HuH-7 (cell line): ENCODE data around the gene SH3RF3.

ENCODE experiments used
- DNase-seq: peaks from one replicate; pipeline ENCODE4 v3.0.0; 2011; ENCODE audit warnings: low spot score

Gene SH3RF3

GRCh38 chr2:109182426-109182825 lies 53.4 kb downstream of the SH3RF3 start:
- no peak for DNase-seq

GRCh38 chr2:109183871-109184270 lies 54.9 kb downstream of the SH3RF3 start:
- no peak for DNase-seq

- DNase-seq: no peak
These were observed 55.4 kb downstream of the SH3RF3 start for GRCh38 chr2:109184368-109184767.

- no peak for DNase-seq
These were observed 56.3 kb downstream of the SH3RF3 start for GRCh38 chr2:109185338-109185737.

DNA sequence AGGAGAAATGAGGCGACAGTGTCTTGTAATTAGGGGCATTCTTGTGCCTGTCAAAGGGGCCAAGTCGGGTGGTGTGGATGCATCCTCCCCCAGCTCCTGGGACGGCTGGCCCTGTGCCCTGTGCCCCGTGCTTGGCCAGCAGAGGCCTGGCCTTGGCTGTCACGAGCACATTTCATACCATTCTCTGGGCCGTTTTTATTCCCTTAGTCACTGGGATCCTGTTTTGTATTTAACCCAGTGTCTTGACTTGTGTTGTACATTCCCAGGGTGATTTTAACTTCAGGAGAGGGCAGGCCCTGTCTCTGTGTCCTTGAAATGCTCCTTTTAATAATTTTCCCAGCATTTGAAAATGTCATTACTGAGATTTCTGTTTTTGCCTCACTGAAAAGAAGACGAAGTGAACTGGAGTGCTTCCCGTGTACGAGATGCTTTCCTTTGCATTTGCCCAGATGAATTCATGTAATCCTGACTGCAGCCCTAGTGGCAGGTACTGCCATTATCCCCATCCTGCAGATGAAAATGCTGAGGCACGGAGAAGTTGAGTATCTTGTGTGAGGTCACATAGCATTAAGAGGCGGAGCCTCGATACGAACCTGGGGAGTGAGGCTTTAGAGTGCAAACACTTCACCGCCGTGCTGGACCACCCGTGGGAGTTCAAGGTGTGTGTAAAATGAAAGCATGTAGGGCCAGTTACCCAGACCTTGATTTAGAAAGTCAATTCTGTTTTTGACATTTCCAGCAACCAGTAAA lies 57.0 kb downstream of the SH3RF3 start:
- no peak for DNase-seq

DNA sequence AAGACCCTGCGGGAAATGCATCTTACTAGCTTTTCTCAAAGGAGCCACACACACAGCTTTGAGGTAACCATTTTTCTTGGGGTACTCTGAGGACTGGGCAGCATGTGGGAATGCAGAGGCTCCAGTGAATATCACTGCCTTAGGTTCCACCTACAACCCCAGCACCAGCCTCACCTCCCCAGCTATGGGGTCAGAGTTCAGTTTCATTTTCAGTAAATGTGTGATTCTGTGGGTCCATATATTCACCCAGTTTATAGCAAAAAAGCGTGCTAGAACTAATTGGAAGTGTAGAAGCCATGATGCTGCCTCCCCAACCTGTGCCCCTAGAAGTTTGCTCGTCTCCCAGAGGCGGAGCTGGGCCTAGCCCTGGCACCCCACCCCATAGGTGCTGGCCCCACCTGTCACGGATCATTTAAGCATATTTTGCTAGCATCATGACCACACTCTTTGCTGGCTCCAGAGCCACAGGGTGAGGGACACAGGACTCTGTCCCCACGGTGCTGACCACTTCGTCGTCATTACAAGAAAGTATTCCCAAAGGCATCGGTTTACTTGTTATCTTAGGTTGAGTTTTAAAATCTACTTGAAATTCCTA lies 57.7 kb downstream of the SH3RF3 start:
- no peak for DNase-seq

GRCh38 chr2:109187711-109188495 lies 58.9 kb downstream of the SH3RF3 start:
- no peak for DNase-seq

DNA sequence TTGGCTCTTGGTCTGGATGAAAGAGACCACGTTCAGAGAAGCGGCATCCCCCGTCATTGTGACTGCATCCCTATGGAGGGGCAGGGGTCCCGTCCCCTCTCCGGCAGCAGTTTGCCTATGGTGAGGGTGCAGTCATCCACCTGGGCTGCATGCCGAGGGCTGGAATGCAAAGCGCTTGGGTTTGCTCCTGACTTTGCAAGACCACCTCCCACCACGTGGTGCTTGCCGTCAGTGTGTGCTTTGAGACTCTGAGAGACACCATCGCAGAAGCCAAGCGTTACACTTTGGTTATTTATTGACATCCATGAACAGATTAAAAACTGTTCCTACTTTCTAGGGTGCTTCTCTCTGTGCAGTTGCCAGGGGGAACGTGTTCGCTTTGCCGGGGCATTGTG lies 59.5 kb downstream of the SH3RF3 start:
- DNase-seq: no peak

- DNase-seq: no peak
These were observed 59.9 kb downstream of the SH3RF3 start for GRCh38 chr2:109188898-109189297.

- no peak for DNase-seq
These were observed 60.7 kb downstream of the SH3RF3 start for GRCh38 chr2:109189751-109190150.

GRCh38 chr2:109193807-109194619 lies 65.0 kb downstream of the SH3RF3 start:
- no peak for DNase-seq

GRCh38 chr2:109194620-109194937 lies 65.6 kb downstream of the SH3RF3 start:
- DNase-seq: no peak

- DNase-seq: no peak
These were observed 66.4 kb downstream of the SH3RF3 start for GRCh38 chr2:109195193-109196045.

DNA sequence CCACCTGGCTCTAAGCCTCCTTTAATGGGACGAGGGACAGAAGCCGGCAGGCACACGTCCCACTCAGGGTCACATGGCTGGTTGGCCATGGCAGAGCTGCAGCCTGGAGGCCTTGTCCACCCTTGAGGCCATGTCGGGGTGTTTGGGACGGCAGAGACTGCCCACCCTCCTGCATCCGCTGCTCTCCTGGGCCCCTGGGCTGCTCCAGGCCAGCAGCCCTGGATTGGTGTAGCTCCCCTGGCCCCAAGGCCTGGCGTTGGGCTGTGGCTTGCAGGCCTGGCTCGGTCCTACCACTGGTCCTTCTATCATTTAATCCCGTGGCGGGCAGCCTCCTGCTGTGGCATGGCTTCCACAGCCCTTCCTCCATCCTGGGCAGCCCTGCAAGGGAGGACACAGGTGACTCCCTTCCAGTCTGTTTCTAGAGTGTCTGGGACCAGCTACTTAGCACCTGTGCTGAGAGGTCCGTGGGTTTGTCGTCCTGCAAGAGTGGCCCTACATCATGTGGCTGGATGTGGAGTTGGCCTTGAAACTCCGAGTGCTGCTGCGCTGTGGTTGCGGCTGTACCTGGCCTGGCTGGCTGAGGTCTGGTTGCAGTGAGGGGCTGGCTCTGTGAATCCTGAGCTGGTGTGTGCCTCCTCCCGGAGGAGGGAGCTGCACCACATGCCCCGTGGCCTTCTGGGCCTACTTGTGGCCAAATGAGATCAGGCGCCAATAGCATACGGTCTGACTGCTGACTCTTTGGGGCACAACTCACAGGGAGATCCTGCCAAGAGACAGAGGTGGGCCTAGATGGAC lies 67.3 kb downstream of the SH3RF3 start:
- no peak for DNase-seq

DNA sequence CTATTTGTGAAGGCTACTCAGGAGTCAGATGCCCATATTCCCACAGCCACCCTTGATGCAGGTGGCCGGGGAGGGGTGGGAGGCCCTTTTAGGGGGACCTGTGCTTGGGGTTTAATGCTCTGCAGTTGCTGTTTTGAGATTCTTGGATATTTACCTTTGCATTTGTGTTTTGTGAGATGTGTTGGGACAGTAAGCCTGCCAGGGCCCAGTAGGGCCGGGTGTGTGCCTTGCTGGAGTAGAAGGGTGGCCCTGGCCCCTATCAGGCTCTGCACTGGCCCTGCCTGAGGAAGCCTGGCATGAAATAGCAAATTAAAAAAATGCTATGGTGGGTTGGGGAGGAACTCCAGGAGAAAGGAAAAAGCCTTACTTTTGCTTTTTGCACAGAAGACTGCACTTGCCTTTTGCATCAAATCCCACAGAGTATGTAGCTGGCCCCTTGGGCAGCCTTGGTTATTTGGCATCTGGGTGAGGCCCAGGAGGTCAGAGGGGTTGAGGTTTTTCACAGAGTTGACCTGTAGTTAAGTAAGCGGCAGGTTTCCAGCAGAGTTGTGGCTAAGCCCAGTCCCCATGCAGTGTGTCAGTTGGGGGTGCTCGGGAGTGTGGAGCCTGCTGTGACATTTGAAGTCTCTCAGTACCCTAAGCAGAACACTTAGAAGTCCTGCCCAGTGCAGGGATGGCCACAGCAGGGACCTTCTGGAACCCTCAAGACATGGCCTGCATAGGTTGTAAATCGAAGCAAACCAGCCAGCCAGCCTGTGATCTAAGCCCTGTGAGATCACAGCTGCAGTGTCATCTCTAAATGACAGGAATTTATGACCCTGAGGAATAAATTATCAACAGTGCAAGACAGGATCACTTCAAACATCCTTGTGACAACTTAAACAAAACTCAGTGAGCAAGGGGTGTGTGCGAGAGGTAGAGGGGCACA lies 68.8 kb downstream of the SH3RF3 start:
- DNase-seq: no peak

DNA sequence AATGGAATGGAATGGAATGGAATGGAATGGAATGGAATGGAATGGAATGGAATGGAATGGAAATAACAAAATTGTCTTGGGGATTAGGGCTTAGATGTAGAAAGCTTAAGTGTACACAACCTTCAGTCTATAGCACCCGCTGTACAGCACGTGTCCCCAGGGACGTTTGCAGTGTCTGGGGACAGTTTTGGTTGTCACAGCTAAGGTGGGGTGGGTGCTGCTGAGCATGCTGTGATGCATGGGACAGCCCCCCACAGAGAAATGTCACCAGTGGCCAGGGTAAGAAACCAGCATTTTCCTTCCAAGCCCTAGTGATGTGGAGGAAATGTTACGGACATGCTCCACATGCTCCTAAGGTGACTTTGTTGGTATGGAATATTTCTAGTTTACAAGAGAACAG lies 70.8 kb downstream of the SH3RF3 start:
- DNase-seq: no peak

GRCh38 chr2:109200616-109201464 lies 71.8 kb downstream of the SH3RF3 start:
- no peak for DNase-seq

- DNase-seq: no peak
These were observed 72.7 kb downstream of the SH3RF3 start for GRCh38 chr2:109201465-109202327.
